Right atrium auricular region (tissue), 2 donors: ENCODE data around the gene DENND1A. TPM values are rescaled to one million over a fixed set of nuclear protein-coding genes. Genes with fewer than 3 reads are reported as not detected.

Source experiments
- DNase-seq: peaks from one replicate; pipeline ENCODE4 v3.0.0-alpha.2; 2019; ENCODE audit warnings: low spot score
- H3K27ac ChIP-seq, 2 donors: fragments of 200-600 bp; sonication (generic); 1 replicate in 1 of 2; 2 replicates in 1 of 2; pipeline ENCODE4 v1.5.1; 2016 to 2019
- H3K27me3 ChIP-seq, 2 donors: fragments of 200-600 bp; sonication (generic); one replicate each; pipeline versions ENCODE4 v1.5.1 to v1.6.0; 2017 to 2019
- H3K36me3 ChIP-seq: fragments of 200-600 bp; sonication (generic); one replicate; pipeline ENCODE4 v1.5.1; 2016
- H3K4me1 ChIP-seq, 2 donors: fragments of 200-600 bp; sonication (generic); one replicate each; pipeline versions ENCODE4 v1.5.1 to v1.6.0; 2017 to 2019
- H3K4me3 ChIP-seq, 2 donors: fragments of 200-600 bp; sonication (generic); 1 replicate in 1 of 2; 2 replicates in 1 of 2; pipeline ENCODE4 v1.5.1; 2017 to 2019; ENCODE audit warnings: mild to moderate bottlenecking in 1 of 2, moderate library complexity in 1 of 2
- H3K9me3 ChIP-seq, 2 donors: fragments of 200-600 bp; sonication (generic); one replicate each; pipeline ENCODE4 v1.5.1; 2019
- total RNA-seq, 2 donors: library from RNA; depleted of rRNA; stranded (reverse); fragments of >200 nt; gene quantifications; one replicate each; pipeline ENCODE4 v1.1.0, GENCODE V29; 2016
- TF ChIP-seq, protein P1 (sequence below), 2 donors: fragments of 200-600 bp; sonication (generic); IDR thresholded peaks; one replicate each; pipeline ENCODE4 v1.5.1; 2019; ENCODE audit warnings: antibody characterized with exemption in 2 of 2

The DENND1A gene
- total RNA-seq, 2 donors from 2014 or later, result 14.9 to 23.6 TPM

- Histone ChIP-seq H3K27ac (no peak overlapping the region), H3K36me3 (no peaks in the 10 kb centered on the region), H3K4me1 (no peaks in the 10 kb centered on the region), H3K9me3 (no peaks in the 10 kb centered on the region), H3K27me3 (no peaks in the 10 kb centered on the region), H3K4me3 (no peak overlapping the region)
- TF ChIP-seq, protein P1, sequence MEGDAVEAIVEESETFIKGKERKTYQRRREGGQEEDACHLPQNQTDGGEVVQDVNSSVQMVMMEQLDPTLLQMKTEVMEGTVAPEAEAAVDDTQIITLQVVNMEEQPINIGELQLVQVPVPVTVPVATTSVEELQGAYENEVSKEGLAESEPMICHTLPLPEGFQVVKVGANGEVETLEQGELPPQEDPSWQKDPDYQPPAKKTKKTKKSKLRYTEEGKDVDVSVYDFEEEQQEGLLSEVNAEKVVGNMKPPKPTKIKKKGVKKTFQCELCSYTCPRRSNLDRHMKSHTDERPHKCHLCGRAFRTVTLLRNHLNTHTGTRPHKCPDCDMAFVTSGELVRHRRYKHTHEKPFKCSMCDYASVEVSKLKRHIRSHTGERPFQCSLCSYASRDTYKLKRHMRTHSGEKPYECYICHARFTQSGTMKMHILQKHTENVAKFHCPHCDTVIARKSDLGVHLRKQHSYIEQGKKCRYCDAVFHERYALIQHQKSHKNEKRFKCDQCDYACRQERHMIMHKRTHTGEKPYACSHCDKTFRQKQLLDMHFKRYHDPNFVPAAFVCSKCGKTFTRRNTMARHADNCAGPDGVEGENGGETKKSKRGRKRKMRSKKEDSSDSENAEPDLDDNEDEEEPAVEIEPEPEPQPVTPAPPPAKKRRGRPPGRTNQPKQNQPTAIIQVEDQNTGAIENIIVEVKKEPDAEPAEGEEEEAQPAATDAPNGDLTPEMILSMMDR (IDR thresholded peaks at IDR 0.05), result no peak
- no peak for DNase-seq
These were observed 315.3 kb downstream of the DENND1A start for GRCh38 chr9:123614306-123615263.

DNA sequence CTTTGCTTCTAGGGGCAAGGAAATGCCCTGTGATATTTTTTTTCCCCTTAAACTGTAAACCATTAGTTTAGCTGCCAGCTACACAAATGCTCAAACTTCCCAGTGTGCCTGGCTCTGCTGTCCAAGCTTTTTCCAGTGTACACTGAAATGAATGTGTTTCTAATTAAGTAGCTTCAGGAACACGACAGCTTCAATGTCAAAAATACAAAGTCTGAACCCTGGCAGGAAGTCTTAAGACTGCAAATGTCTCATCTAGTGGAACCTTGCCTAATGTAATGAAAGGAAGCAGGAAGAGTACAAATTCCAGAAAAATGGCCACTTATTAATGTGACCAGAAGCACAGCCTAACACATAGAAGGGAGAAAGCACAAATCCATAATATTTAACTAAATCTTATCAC is 318.7 kb downstream of the DENND1A start:
- Histone ChIP-seq H3K27ac (no peak overlapping the region), H3K36me3 (no peaks in the 10 kb centered on the region), H3K4me3 (no peak overlapping the region), H3K9me3 (no peaks in the 10 kb centered on the region), H3K27me3 (no peaks in the 10 kb centered on the region), H3K4me1 (no peaks in the 10 kb centered on the region)
- TF ChIP-seq, protein P1 (IDR thresholded peaks at IDR 0.05), result no peak
- DNase-seq, result no peak

DNA sequence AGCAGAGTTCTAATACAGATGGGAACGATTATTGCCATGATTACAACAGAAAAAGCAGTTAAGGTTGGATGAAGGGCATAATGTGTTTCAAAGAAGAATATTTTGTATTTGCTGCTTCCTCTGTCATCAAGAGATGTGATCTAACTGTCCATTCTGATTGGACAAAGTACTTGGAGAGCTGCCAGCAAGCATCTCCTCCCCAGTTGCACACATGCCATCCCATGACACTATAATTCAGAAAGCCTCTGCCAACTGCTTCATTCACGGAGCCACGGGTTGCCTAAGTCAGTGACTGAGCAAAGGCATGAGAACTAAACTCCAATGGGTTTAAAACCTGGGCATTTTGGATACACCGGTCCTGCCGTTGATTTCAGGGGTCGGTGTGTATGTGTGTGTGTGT is 320.1 kb downstream of the DENND1A start:
- Histone ChIP-seq H3K27me3 (no peaks in the 10 kb centered on the region), H3K4me3 (no peak overlapping the region), H3K4me1 (no peaks in the 10 kb centered on the region), H3K36me3 (no peaks in the 10 kb centered on the region), H3K27ac (no peak overlapping the region), H3K9me3 (no peaks in the 10 kb centered on the region)
- DNase-seq, result no peak
- TF ChIP-seq, protein P1 (IDR thresholded peaks at IDR 0.05), result no peak

DNA sequence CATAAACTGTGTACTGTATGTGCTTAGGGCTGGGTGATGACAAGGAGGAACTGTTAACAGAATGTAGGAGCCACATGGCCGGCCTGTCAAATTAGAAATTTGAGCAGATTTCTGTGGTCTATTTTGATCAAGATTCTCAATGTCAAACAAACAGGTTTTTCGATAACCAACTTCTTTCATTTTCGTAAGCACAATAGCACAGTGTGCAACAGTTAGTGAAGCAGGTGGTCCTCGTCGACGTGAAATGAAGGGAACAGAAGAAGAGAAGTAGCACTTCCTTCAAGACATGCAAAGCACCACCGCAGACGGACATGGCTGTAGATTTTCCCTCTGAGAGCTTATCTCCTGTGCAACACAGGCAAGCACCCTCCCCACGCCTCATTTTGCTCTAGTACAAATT is 321.8 kb downstream of the DENND1A start:
- TF ChIP-seq, protein P1 (IDR thresholded peaks at IDR 0.05), result no peak
- H3K4me3 ChIP-seq, result no peak overlapping the region
- H3K4me1 ChIP-seq, result no peaks in the 10 kb centered on the region
- no peak overlapping the region for H3K27ac ChIP-seq
- no peaks in the 10 kb centered on the region for H3K27me3 ChIP-seq
- no peak for DNase-seq
- H3K36me3 ChIP-seq, result no peaks in the 10 kb centered on the region
- H3K9me3 ChIP-seq, result no peaks in the 10 kb centered on the region

GRCh38 chr9:123607479-123607878 is 322.4 kb downstream of the DENND1A start:
- H3K36me3 ChIP-seq, result no peaks in the 10 kb centered on the region
- no peak overlapping the region for H3K4me3 ChIP-seq
- H3K27me3 ChIP-seq, result no peaks in the 10 kb centered on the region
- TF ChIP-seq, protein P1 (IDR thresholded peaks at IDR 0.05), result no peak
- no peak for DNase-seq
- H3K4me1 ChIP-seq, result no peaks in the 10 kb centered on the region
- no peak overlapping the region for H3K27ac ChIP-seq
- H3K9me3 ChIP-seq, result no peaks in the 10 kb centered on the region
